Measurements from ENCODE around the gene MMP13. TPM values are rescaled to one million over a fixed set of nuclear protein-coding genes. Genes with fewer than 3 reads are reported as not detected.
"Not testable (repeated sequence)": the region's sequence is repeated elsewhere in the genome, so short reads cannot be mapped to it uniquely, and the experiment has no call there.

Gene MMP13
- not detected in 2 replicates for total RNA-seq (ENCODE audit: low replicate concordance)

GRCh38 chr11:102955624-102956023 lies at the start of gene MMP13:
TSS of gene MMP13 (minus strand) at chr11:102955732. CDS start at chr11:102955705, 27 bp downstream.
- no peak within 1 kb of the TSS for H3K4me2 ChIP-seq
- H3K27me3 Mint-ChIP-seq (ENCODE audit: insufficient read depth, low read depth): peaks cover 4% of the 10 kb centered on the region
- H3K79me2 ChIP-seq (ENCODE audit: low read depth): no peaks in the 10 kb centered on the region
- H3K36me3 Mint-ChIP-seq: no peaks in the 10 kb centered on the region
- H3K27ac Mint-ChIP-seq: no peak within 1 kb of the TSS
- no peaks in the 10 kb centered on the region for H4K20me1 ChIP-seq (ENCODE audit: low read depth)
- H3K9me3 Mint-ChIP-seq: no peaks in the 10 kb centered on the region
- DNase-seq (ENCODE audit: low spot score): no peak
- TF ChIP-seq CTCF (IDR thresholded peaks at IDR 0.05) (no peak), EZH2phosphoT487 (IDR thresholded peaks at IDR 0.05) (no peak), EZH2 (IDR thresholded peaks at IDR 0.05) (no peak)
- H3K4me3 Mint-ChIP-seq: no peak within 1 kb of the TSS
- no peak within 1 kb of the TSS for H3K4me3 ChIP-seq
- no peak within 1 kb of the TSS for H3K27ac ChIP-seq
- H3K4me1 Mint-ChIP-seq: no peaks in the 10 kb centered on the region
- no peak within 1 kb of the TSS for H2AFZ ChIP-seq (replicated peaks)
- no peaks in the 10 kb centered on the region for H3F3A ChIP-seq (ENCODE audit: low read depth)
- no peak within 1 kb of the TSS for H3K9ac ChIP-seq
- H3K27me3 ChIP-seq: no peaks in the 10 kb centered on the region
- H3K9me3 ChIP-seq (ENCODE audit: low read depth): no peaks in the 10 kb centered on the region
- H3K36me3 ChIP-seq: no peaks in the 10 kb centered on the region
- H3K4me1 ChIP-seq: no peaks in the 10 kb centered on the region

- H3K4me3 ChIP-seq; H3K36me3 Mint-ChIP-seq; H3K27ac Mint-ChIP-seq; H3K27me3 ChIP-seq; H3K27ac ChIP-seq; H3K36me3 ChIP-seq; H3K4me2 ChIP-seq; DNase-seq (ENCODE audit: low spot score); H3K4me1 Mint-ChIP-seq; H3K4me1 ChIP-seq; H3K9me3 Mint-ChIP-seq; H3K9ac ChIP-seq; H2AFZ ChIP-seq (replicated peaks); H3K79me2 ChIP-seq (ENCODE audit: low read depth); H3K4me3 Mint-ChIP-seq; H3K27me3 Mint-ChIP-seq (ENCODE audit: insufficient read depth, low read depth); H4K20me1 ChIP-seq (ENCODE audit: low read depth); H3F3A ChIP-seq (ENCODE audit: low read depth); H3K9me3 ChIP-seq (ENCODE audit: low read depth): not testable (repeated sequence)
Measured at GRCh38 chr11:103004234-103004633, 48.7 kb upstream of the MMP13 start.

GRCh38 chr11:102994105-102994504 lies 38.6 kb upstream of the MMP13 start:
- no peaks in the 10 kb centered on the region for H3K27me3 Mint-ChIP-seq (ENCODE audit: insufficient read depth, low read depth)

More at GRCh38 chr11:102994105-102994504, 38.6 kb upstream of the MMP13 start:
- Mint-ChIP-seq H3K4me1 (no peaks in the 10 kb centered on the region), H3K9me3 (no peaks in the 10 kb centered on the region), H3K4me3 (no peak overlapping the region), H3K27ac (no peak overlapping the region), H3K36me3 (no peaks in the 10 kb centered on the region)
- Histone ChIP-seq H3K27ac (no peak overlapping the region), H3K36me3 (no peaks in the 10 kb centered on the region), H3K4me2 (no peak overlapping the region), H3K27me3 (no peaks in the 10 kb centered on the region), H3K9ac (no peak overlapping the region), H3F3A (ENCODE audit: low read depth) (no peaks in the 10 kb centered on the region), H3K9me3 (ENCODE audit: low read depth) (no peaks in the 10 kb centered on the region), H3K79me2 (ENCODE audit: low read depth) (no peaks in the 10 kb centered on the region), H3K4me3 (no peak overlapping the region), H4K20me1 (ENCODE audit: low read depth) (no peaks in the 10 kb centered on the region), H3K4me1 (no peaks in the 10 kb centered on the region), H2AFZ (replicated peaks) (no peak overlapping the region)
- no peak for DNase-seq (ENCODE audit: low spot score)
- TF ChIP-seq EZH2phosphoT487 (IDR thresholded peaks at IDR 0.05) (no peak), EZH2 (IDR thresholded peaks at IDR 0.05) (no peak), CTCF (IDR thresholded peaks at IDR 0.05) (no peak)
